ENCODE measurements around the gene MPV17L2.

The MPV17L2 gene

DNA sequence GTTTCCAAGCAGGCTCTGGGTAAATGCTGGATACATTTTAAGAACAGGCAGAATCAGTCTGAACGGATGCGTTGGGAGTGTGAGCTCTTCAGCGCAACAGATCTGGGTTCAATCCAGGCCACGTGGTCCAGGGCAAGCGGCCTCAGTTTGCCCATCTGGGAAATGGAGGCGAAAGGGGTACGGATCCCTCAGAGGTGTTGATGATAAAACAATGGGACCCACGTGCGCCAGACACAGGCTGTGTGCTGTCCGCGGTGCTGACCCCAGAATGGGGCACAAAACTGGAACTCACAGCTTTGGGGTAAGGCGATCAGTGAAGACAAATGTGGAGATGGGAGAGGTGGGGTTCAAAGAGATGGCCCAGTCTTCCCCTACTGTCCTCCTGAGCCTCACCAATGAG lies 46.3 kb downstream of the MPV17L2 start:
- DNase-seq (ENCODE audit: low read depth in 2 of 2), result no peak

DNA sequence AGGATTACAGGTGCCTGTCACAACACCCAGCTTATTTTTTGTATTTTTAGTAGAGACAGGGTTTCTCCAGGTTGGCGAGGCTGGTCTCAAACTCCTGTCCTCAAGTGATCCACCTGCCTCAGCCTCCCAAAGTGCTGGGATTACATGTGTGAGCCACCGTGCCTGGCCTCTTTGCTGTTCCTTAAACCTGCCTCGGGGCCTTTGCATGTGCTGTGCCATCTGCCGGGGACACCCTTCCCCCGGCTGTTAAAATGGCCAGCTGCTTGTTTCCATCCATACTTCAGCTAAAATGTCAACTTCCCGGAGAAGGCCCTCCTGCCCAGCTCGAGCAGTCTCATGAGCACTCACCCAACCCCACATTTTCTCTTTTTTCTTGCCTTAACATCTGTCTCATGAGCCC lies 52.3 kb downstream of the MPV17L2 start:
- no peak for DNase-seq (ENCODE audit: low read depth in 2 of 2)
